IPS DF 19.7 (cell line): ENCODE data around the gene CSNK1G1.
"Not testable (repeated sequence)": the region's sequence is repeated elsewhere in the genome, so short reads cannot be mapped to it uniquely, and the experiment has no call there.

Source experiments
- DNase-seq: peaks from one replicate; pipeline ENCODE4 v3.0.0-alpha.2; 2013; ENCODE audit warnings: low read depth, low spot score

Gene CSNK1G1

GRCh38 chr15:64133623-64134344 lies 222.2 kb downstream of the CSNK1G1 start:
- DNase-seq, result no peak

GRCh38 chr15:64132217-64132616 lies 223.8 kb downstream of the CSNK1G1 start:
- no peak for DNase-seq

- DNase-seq, result no peak
Observed at GRCh38 chr15:64131547-64131946, 224.4 kb downstream of the CSNK1G1 start.

- no peak for DNase-seq
Observed at GRCh38 chr15:64130159-64130558, 225.8 kb downstream of the CSNK1G1 start.

GRCh38 chr15:64127521-64128270 lies 228.3 kb downstream of the CSNK1G1 start:
- no peak for DNase-seq

- DNase-seq, result no peak
Observed at GRCh38 chr15:64125978-64126377, 230.0 kb downstream of the CSNK1G1 start.

DNA sequence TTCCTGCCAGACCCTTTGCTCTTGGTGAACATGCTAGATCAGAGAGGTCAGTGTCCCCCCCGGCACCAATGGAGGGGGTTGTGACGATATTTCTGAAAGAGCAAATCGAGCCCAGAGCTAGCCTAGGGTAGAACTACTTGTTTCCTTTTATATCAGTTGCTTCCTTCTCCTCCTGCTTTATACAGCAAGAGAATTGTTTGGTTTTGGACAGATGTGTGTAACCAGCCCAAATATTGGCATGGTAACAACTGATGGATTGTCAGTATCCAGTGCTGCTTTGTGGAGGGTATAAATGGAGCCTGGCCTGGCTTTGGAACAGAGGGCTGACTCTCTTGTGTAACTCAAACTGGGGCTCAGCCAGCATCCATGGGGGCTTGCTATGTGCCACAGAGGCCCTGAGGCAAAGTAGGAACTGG lies 233.0 kb downstream of the CSNK1G1 start:
- no peak for DNase-seq

GRCh38 chr15:64122444-64122843 lies 233.5 kb downstream of the CSNK1G1 start:
- DNase-seq, result no peak

DNA sequence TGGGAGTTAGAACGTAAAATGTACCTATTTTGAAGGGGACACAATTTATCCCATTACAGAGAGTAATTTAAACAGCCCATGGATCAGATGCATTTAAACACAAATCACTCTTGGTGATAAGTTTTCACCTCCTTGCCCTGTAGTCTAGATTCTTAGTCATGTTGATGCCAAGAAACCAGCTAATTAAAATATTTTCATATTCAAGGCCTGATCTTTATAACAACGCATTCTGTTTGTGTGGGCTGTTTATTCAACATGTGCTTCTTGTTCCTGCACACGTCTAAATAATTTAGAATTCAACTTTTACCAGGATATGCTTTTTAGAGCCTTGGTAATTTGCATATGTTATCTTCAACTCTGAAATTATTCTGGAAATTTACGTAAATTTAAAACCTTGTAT lies 234.4 kb downstream of the CSNK1G1 start:
- DNase-seq, result no peak

GRCh38 chr15:64120322-64120721 lies 235.7 kb downstream of the CSNK1G1 start:
- DNase-seq, result not testable (repeated sequence)

DNA sequence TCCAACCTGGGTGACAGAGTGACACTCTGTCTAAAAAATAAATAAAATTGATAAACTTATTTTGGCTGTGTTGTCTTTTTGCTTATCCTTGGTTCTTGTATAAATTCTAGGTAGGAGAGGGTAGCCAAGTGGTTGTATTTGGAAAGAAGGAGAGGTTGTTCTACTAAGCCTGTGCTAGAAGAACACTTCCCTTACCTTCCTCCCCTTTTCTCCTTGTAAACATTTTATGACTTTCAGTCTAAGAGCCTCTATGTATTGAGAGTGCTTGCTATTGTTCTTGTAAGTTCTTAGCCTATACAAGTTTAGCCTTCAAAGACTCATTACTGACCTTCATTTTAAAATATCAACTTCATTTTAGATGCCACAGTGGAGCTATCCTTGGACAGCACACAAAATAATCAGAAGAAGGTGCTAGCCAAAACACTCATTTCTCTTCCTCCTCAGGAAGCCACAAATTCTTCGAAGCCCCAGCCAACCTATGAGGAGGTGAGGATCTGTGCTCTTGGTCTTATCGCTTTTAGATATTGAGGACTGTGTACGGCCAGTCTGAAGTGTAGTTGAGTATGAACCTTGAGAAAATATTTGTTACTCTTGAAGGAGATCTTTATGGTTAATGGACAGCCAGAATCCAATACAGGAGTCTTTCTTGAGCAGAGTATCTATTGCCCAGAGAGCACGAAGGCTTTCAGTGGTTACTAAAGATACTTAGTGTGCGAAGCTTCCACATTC lies 238.1 kb downstream of the CSNK1G1 start:
- no peak for DNase-seq
